ENCODE results near the gene SUSD2. TPM values are rescaled to one million over a fixed set of nuclear protein-coding genes. Genes with fewer than 3 reads are reported as not detected.

Gene SUSD2
- total and polyA plus RNA-seq, 4 donors, result 0.14 to 2.5 (median 0.52) TPM

- TF ChIP-seq, protein P1, sequence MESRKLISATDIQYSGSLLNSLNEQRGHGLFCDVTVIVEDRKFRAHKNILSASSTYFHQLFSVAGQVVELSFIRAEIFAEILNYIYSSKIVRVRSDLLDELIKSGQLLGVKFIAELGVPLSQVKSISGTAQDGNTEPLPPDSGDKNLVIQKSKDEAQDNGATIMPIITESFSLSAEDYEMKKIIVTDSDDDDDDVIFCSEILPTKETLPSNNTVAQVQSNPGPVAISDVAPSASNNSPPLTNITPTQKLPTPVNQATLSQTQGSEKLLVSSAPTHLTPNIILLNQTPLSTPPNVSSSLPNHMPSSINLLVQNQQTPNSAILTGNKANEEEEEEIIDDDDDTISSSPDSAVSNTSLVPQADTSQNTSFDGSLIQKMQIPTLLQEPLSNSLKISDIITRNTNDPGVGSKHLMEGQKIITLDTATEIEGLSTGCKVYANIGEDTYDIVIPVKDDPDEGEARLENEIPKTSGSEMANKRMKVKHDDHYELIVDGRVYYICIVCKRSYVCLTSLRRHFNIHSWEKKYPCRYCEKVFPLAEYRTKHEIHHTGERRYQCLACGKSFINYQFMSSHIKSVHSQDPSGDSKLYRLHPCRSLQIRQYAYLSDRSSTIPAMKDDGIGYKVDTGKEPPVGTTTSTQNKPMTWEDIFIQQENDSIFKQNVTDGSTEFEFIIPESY (IDR thresholded peaks at IDR 0.05), result no peak
- TF ChIP-seq NR2F2 (IDR thresholded peaks at IDR 0.05), result no peak
- no peak for TF ChIP-seq MAX (IDR thresholded peaks at IDR 0.05)
- TF ChIP-seq ATF3 (IDR thresholded peaks at IDR 0.05), result no peak
- TF ChIP-seq TAF1 (conservative IDR thresholded peaks at IDR 0.05), result no peak
- no peak for TF ChIP-seq FOXA1 (IDR thresholded peaks at IDR 0.05)
- TF ChIP-seq SP1 (IDR thresholded peaks at IDR 0.05), result no peak
Observed at GRCh38 chr22:24147666-24148065, 33.6 kb upstream of the SUSD2 start (continued).

DNA sequence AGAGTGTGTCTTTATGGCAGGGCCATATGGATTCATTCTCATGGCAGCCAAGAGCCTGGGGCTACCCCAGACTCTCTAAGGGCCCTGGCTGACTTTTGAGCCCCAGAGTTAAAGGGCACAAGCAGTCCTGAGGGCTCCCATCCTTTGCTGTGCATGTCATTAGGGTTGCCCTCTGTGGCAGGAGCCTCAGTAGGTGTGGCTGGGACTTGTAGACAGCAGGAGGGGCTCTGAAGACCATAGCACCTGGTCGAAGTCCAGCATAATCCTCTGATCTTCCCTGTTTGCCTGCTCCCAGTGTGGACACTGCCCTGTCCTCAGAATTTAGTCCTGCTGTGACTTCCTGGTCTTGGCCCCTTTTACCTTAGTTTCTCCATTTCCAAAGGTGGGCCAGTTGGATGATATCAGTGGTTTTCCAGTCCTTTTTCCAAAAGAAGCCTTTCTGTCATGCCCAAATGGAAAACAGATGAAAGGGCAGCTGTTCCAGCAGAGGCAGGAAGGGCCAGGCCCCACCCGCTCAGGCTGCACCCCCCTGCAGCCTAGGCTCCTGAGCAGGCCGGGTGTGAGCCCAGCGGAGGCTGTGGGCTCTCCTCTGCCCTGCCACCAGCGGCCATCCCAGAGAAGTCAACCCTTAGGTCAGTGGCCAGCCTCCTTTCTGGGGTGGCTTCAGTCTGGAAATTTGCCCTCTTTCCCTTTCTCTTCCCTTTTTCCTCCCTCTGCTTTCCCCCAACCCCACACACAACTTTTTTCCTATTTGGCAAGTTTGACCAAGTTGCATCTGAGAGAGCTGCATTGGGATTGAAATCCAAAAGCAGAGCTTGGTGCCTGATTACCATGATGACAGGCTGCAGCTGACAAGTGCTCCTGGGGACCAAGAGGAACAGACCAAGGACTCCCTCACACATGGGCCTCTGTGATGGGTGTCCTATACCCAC is 32.8 kb upstream of the SUSD2 start:
- no peak for DNase-seq (ENCODE audit: low spot score)
- TF ChIP-seq, protein P1 (IDR thresholded peaks at IDR 0.05), result no peak
- no peak for TF ChIP-seq NR2F2 (IDR thresholded peaks at IDR 0.05)
- no peak for TF ChIP-seq SP1 (IDR thresholded peaks at IDR 0.05)
- TF ChIP-seq FOXA2 (IDR thresholded peaks at IDR 0.05), result no peak
- TF ChIP-seq GABPA (IDR thresholded peaks at IDR 0.05 in 1 of 2, conservative IDR thresholded peaks at IDR 0.05 in 1 of 2), result no peak
- no peak for TF ChIP-seq JUND (IDR thresholded peaks at IDR 0.05)
- no peak overlapping the region for H3K9ac ChIP-seq (ENCODE audit: low read depth in 1 of 2, low read length in 2 of 2)
- 81% methylated on average over 5 of the region's 5 CpGs for WGBS
- H3K9me3 ChIP-seq (ENCODE audit: control insufficient read depth in 4 of 4, low read length in 3 of 4), result no peaks in the 10 kb centered on the region
- no peak overlapping the region for H3K27ac ChIP-seq (ENCODE audit: low read depth in 1 of 2, low read length in 2 of 2)
- H3K4me3 ChIP-seq (ENCODE audit: low read depth in 1 of 3, low read length in 3 of 3), result no peak overlapping the region
- no peaks in the 10 kb centered on the region for H3K27me3 ChIP-seq (ENCODE audit: control insufficient read depth in 4 of 4, insufficient read depth in 4 of 4, low read length in 3 of 4)
- H3K36me3 ChIP-seq (ENCODE audit: control insufficient read depth in 4 of 4, insufficient read depth in 3 of 4, low read depth in 1 of 4, low read length in 3 of 4), result no peaks in the 10 kb centered on the region
- peaks cover 2 to 15% (median 11%) of the 10 kb centered on the region in 4 donors for H3K4me1 ChIP-seq (ENCODE audit: control insufficient read depth in 4 of 4, insufficient read depth in 4 of 4, low read length in 3 of 4)

DNA sequence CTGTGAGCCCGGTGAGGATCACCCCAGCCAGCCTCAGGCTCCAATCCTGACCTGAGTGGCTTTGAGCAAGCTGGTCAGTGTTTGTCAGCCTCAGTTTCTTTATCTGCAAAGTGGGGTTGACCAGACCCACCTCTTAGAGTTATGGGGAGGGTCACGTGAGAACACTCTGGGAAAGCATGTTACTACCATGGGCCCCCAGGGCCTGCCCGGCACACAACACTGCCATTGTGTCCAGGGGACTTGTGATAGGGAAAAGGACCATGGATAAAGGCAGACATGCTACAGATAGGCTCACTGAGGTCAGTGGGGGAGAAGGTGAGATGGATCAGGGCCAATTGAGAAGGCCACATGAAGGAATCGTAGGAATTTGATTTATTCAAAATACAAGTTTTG is 32.1 kb upstream of the SUSD2 start:
- TF ChIP-seq SP1 (IDR thresholded peaks at IDR 0.05) (no peak), NR2F2 (IDR thresholded peaks at IDR 0.05) (no peak), RXRA (IDR thresholded peaks at IDR 0.05) (no peak), HNF4A (conservative IDR thresholded peaks at IDR 0.05) (no peak), GABPA (IDR thresholded peaks at IDR 0.05 in 1 of 2, conservative IDR thresholded peaks at IDR 0.05 in 1 of 2) (no peak), MAX (IDR thresholded peaks at IDR 0.05) (no peak), JUND (IDR thresholded peaks at IDR 0.05) (no peak), RAD21 (IDR thresholded peaks at IDR 0.05) (no peak), ATF3 (IDR thresholded peaks at IDR 0.05) (no peak), EGR1 (IDR thresholded peaks at IDR 0.05; ENCODE audit: low read depth in 2 of 2) (no peak), FOXA1 (IDR thresholded peaks at IDR 0.05) (no peak), HNF4G (IDR thresholded peaks at IDR 0.05) (no peak)
- TF ChIP-seq, protein P2, sequence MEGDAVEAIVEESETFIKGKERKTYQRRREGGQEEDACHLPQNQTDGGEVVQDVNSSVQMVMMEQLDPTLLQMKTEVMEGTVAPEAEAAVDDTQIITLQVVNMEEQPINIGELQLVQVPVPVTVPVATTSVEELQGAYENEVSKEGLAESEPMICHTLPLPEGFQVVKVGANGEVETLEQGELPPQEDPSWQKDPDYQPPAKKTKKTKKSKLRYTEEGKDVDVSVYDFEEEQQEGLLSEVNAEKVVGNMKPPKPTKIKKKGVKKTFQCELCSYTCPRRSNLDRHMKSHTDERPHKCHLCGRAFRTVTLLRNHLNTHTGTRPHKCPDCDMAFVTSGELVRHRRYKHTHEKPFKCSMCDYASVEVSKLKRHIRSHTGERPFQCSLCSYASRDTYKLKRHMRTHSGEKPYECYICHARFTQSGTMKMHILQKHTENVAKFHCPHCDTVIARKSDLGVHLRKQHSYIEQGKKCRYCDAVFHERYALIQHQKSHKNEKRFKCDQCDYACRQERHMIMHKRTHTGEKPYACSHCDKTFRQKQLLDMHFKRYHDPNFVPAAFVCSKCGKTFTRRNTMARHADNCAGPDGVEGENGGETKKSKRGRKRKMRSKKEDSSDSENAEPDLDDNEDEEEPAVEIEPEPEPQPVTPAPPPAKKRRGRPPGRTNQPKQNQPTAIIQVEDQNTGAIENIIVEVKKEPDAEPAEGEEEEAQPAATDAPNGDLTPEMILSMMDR (IDR thresholded peaks at IDR 0.05; ENCODE audit: low read depth, low read length, missing input control), result no peak

More for the DNA sequence above, 32.1 kb upstream of the SUSD2 start:
- no peak overlapping the region for H3K4me3 ChIP-seq (ENCODE audit: low read depth in 1 of 3, low read length in 3 of 3)
- H3K9ac ChIP-seq (ENCODE audit: low read depth in 1 of 2, low read length in 2 of 2), result no peak overlapping the region
- no peaks in the 10 kb centered on the region for H3K36me3 ChIP-seq (ENCODE audit: control insufficient read depth in 4 of 4, insufficient read depth in 3 of 4, low read depth in 1 of 4, low read length in 3 of 4)
- H3K27ac ChIP-seq (ENCODE audit: low read depth in 1 of 2, low read length in 2 of 2), result no peak overlapping the region
- H3K4me1 ChIP-seq (ENCODE audit: control insufficient read depth in 4 of 4, insufficient read depth in 4 of 4, low read length in 3 of 4), result peaks cover 2 to 15% (median 11%) of the 10 kb centered on the region in 4 donors
- WGBS, result 98% methylated on average over 4 of the region's 4 CpGs
- no peak for DNase-seq (ENCODE audit: low spot score)
- H3K27me3 ChIP-seq (ENCODE audit: control insufficient read depth in 4 of 4, insufficient read depth in 4 of 4, low read length in 3 of 4), result no peaks in the 10 kb centered on the region
- no peaks in the 10 kb centered on the region for H3K9me3 ChIP-seq (ENCODE audit: control insufficient read depth in 4 of 4, low read length in 3 of 4)
